ACC112 (cell line): ENCODE measurements around the gene BEST4.

Experiments
- H2AFZ ChIP-seq: fragments of 200-600 bp; sonication (generic); one replicate; pipeline ENCODE4 v1.6.0; 2017; ENCODE audit warnings: antibody characterized with exemption, low read length; ENCODE audit not compliant: unreplicated experiment
- H3K27ac ChIP-seq: fragments of 200-600 bp; sonication (generic); 2 replicates; pipeline ENCODE4 v1.5.1; 2014; ENCODE audit warnings: low read depth, mild to moderate bottlenecking, antibody characterized with exemption, low read length, moderate library complexity
- H3K27me3 ChIP-seq: fragments of 200-600 bp; sonication (generic); 2 replicates; pipeline ENCODE4 v1.6.1; 2014; ENCODE audit warnings: mild to moderate bottlenecking, antibody characterized with exemption, low read length, moderate library complexity, mixed read lengths; ENCODE audit not compliant: insufficient read depth
- H3K36me3 ChIP-seq: fragments of 200-600 bp; sonication (generic); 2 replicates; pipeline ENCODE4 v1.6.1; 2016; ENCODE audit warnings: mild to moderate bottlenecking, antibody characterized with exemption, low read length, moderate library complexity, mixed read lengths; ENCODE audit not compliant: insufficient read depth
- H3K4me1 ChIP-seq: fragments of 200-600 bp; sonication (generic); one replicate; pipeline ENCODE4 v1.6.1; 2016; ENCODE audit warnings: low read length, mixed read lengths; ENCODE audit not compliant: insufficient read depth, unreplicated experiment, control insufficient read depth
- H3K4me3 ChIP-seq: fragments of 200-600 bp; sonication (generic); 2 replicates; pipeline ENCODE4 v1.5.1; 2014; ENCODE audit warnings: mild to moderate bottlenecking, low read depth, low read length
- H3K79me2 ChIP-seq: fragments of 200-600 bp; sonication (generic); one replicate; pipeline ENCODE4 v1.6.0; 2016; ENCODE audit warnings: low read length; ENCODE audit not compliant: control insufficient read depth, unreplicated experiment, insufficient read depth

The BEST4 gene

GRCh38 chr1:44785029-44785380, 3.0 kb downstream of the BEST4 start:
- Histone ChIP-seq H3K4me3 (no peak overlapping the region), H3K79me2 (no peaks in the 10 kb centered on the region), H3K36me3 (no peaks in the 10 kb centered on the region; the same call in 1 of the 2 replicates), H2AFZ (no peak overlapping the region), H3K4me1 (peaks cover 12% of the 10 kb centered on the region), H3K27ac (no peak overlapping the region), H3K27me3 (no peaks in the 10 kb centered on the region)

- H2AFZ ChIP-seq: peak overlapping the region; percentile 51
- H3K27me3 ChIP-seq: no peaks in the 10 kb centered on the region
- no peaks in the 10 kb centered on the region; the same call in 1 of the 2 replicates for H3K36me3 ChIP-seq
- H3K79me2 ChIP-seq: no peaks in the 10 kb centered on the region
- H3K4me1 ChIP-seq: peaks cover 12% of the 10 kb centered on the region
- peak overlapping the region; percentile 70 for H3K4me3 ChIP-seq
- H3K27ac ChIP-seq: no peak overlapping the region
These were observed 3.6 kb downstream of the BEST4 start for GRCh38 chr1:44784094-44785028.

GRCh38 chr1:44783697-44784093, 4.3 kb downstream of the BEST4 start:
- Histone ChIP-seq H2AFZ (peak overlapping the region; percentile 32), H3K27me3 (no peaks in the 10 kb centered on the region), H3K79me2 (peaks cover 6% of the 10 kb centered on the region), H3K4me3 (peak overlapping the region; percentile 70), H3K27ac (no peak overlapping the region), H3K4me1 (peaks cover 12% of the 10 kb centered on the region), H3K36me3 (peaks cover 5% of the 10 kb centered on the region; the same call in 1 of the 2 replicates)

GRCh38 chr1:44780583-44781121, 7.3 kb downstream of the BEST4 start:
- H2AFZ ChIP-seq: no peak overlapping the region
- no peak overlapping the region for H3K27ac ChIP-seq
- H3K4me1 ChIP-seq: peaks cover 21% of the 10 kb centered on the region
- H3K4me3 ChIP-seq: no peak overlapping the region
- H3K27me3 ChIP-seq: no peaks in the 10 kb centered on the region
- peaks cover 27% of the 10 kb centered on the region; the same call in 1 of the 2 replicates for H3K36me3 ChIP-seq
- H3K79me2 ChIP-seq: peaks cover 36% of the 10 kb centered on the region

GRCh38 chr1:44778705-44779576, 9.0 kb downstream of the BEST4 start:
- Histone ChIP-seq H3K79me2 (peaks cover 45% of the 10 kb centered on the region), H3K27ac (no peak overlapping the region), H2AFZ (no peak overlapping the region), H3K27me3 (no peaks in the 10 kb centered on the region), H3K4me1 (peaks cover 17% of the 10 kb centered on the region), H3K4me3 (peak overlapping the region; percentile 87), H3K36me3 (peaks cover 27% of the 10 kb centered on the region; the same call in 1 of the 2 replicates)

GRCh38 chr1:44777969-44778635, 9.9 kb downstream of the BEST4 start:
- H3K79me2 ChIP-seq: peaks cover 45% of the 10 kb centered on the region

GRCh38 chr1:44777547-44777946, 10.4 kb downstream of the BEST4 start:
- Histone ChIP-seq H3K4me3 (peak overlapping the region; percentile 87), H3K4me1 (peaks cover 12% of the 10 kb centered on the region), H3K27ac (no peak overlapping the region), H2AFZ (no peak overlapping the region), H3K79me2 (peaks cover 45% of the 10 kb centered on the region), H3K36me3 (peaks cover 27% of the 10 kb centered on the region; the same call in 1 of the 2 replicates), H3K27me3 (no peaks in the 10 kb centered on the region)

More at GRCh38 chr1:44777969-44778635, 9.9 kb downstream of the BEST4 start:
- Histone ChIP-seq H3K4me1 (peaks cover 12% of the 10 kb centered on the region), H2AFZ (no peak overlapping the region), H3K36me3 (peaks cover 27% of the 10 kb centered on the region; the same call in 1 of the 2 replicates), H3K27me3 (no peaks in the 10 kb centered on the region), H3K27ac (no peak overlapping the region), H3K4me3 (peak overlapping the region; percentile 87)

- no peaks in the 10 kb centered on the region for H3K27me3 ChIP-seq
- peak overlapping the region; percentile 78; the same call in 1 of the 2 replicates for H3K27ac ChIP-seq
- H3K79me2 ChIP-seq: peaks cover 45% of the 10 kb centered on the region
- H3K36me3 ChIP-seq: peaks cover 27% of the 10 kb centered on the region; the same call in 1 of the 2 replicates
- H3K4me1 ChIP-seq: peaks cover 12% of the 10 kb centered on the region
- H2AFZ ChIP-seq: no peak overlapping the region
- H3K4me3 ChIP-seq: peak overlapping the region; percentile 87
These were observed 11.3 kb downstream of the BEST4 start for GRCh38 chr1:44776730-44777068.

GRCh38 chr1:44775930-44776729, 11.8 kb downstream of the BEST4 start:
- peaks cover 27% of the 10 kb centered on the region; the same call in 1 of the 2 replicates for H3K36me3 ChIP-seq

More at GRCh38 chr1:44775930-44776729, 11.8 kb downstream of the BEST4 start:
- Histone ChIP-seq H3K79me2 (peaks cover 45% of the 10 kb centered on the region), H3K4me3 (peak overlapping the region; percentile 87), H3K27me3 (no peaks in the 10 kb centered on the region), H2AFZ (no peak overlapping the region), H3K27ac (peak overlapping the region; percentile 78), H3K4me1 (peaks cover 12% of the 10 kb centered on the region)
